IPS-15b (cell line): Measurements from ENCODE around the gene CGB3.
"Not testable (repeated sequence)": the region's sequence is repeated elsewhere in the genome, so short reads cannot be mapped to it uniquely, and the experiment has no call there.

Source experiments
- H3K27me3 ChIP-seq: one replicate; pipeline ENCODE4 v1.6.1; 2013; ENCODE audit warnings: low read length; ENCODE audit not compliant: control insufficient read depth, insufficient read depth
- H3K36me3 ChIP-seq: one replicate; pipeline ENCODE4 v1.6.1; 2013; ENCODE audit warnings: low read length; ENCODE audit not compliant: control insufficient read depth, insufficient read depth
- H3K4me1 ChIP-seq: one replicate; pipeline ENCODE4 v1.6.1; 2013; ENCODE audit warnings: mild to moderate bottlenecking, low read length; ENCODE audit not compliant: control insufficient read depth, insufficient read depth
- H3K4me3 ChIP-seq: one replicate; pipeline ENCODE4 v1.5.1; 2013; ENCODE audit warnings: low read depth, low read length
- H3K9ac ChIP-seq: one replicate; pipeline ENCODE4 v1.6.1; 2013; ENCODE audit warnings: low read depth, mild to moderate bottlenecking, low read length
- H3K9me3 ChIP-seq: one replicate; pipeline ENCODE4 v1.6.1; 2013; ENCODE audit warnings: mild to moderate bottlenecking, low read length; ENCODE audit not compliant: control insufficient read depth, insufficient read depth

The CGB3 gene

GRCh38 chr19:49058562-49058961 is 34.4 kb upstream of the CGB3 start:
- Histone ChIP-seq H3K27me3 (peaks cover 46% of the 10 kb centered on the region), H3K4me3 (no peak overlapping the region), H3K9me3 (no peaks in the 10 kb centered on the region), H3K4me1 (no peaks in the 10 kb centered on the region), H3K9ac (no peak overlapping the region), H3K36me3 (no peaks in the 10 kb centered on the region)

GRCh38 chr19:49057636-49058234 is 33.6 kb upstream of the CGB3 start, which contains the start of gene CGB7:
Gene CGB7 (minus strand): TSS chr19:49057749. CDS start chr19:49055375, 2,374 bp downstream.
- H3K4me1 ChIP-seq, result no peaks in the 10 kb centered on the region
- peaks cover 46% of the 10 kb centered on the region for H3K27me3 ChIP-seq
- no peaks in the 10 kb centered on the region for H3K36me3 ChIP-seq
- peak within 1 kb of the TSS; percentile 12 for H3K9ac ChIP-seq
- H3K9me3 ChIP-seq, result no peaks in the 10 kb centered on the region
- H3K4me3 ChIP-seq, result peak within 1 kb of the TSS; percentile 60

- H3K27me3 ChIP-seq, result peaks cover 46% of the 10 kb centered on the region
- H3K9ac ChIP-seq, result peak overlapping the region; percentile 12
Observed at GRCh38 chr19:49056902-49057596, 32.9 kb upstream of the CGB3 start.

GRCh38 chr19:49056101-49056901 is 32.2 kb upstream of the CGB3 start:
- Histone ChIP-seq H3K4me1 (no peaks in the 10 kb centered on the region), H3K36me3 (no peaks in the 10 kb centered on the region), H3K9me3 (no peaks in the 10 kb centered on the region), H3K4me3 (peak overlapping the region; percentile 60), H3K27me3 (peaks cover 46% of the 10 kb centered on the region), H3K9ac (peak overlapping the region; percentile 12)

More at GRCh38 chr19:49056902-49057596, 32.9 kb upstream of the CGB3 start:
- H3K36me3 ChIP-seq, H3K4me1 ChIP-seq, H3K9me3 ChIP-seq: not testable (repeated sequence)
- H3K4me3 ChIP-seq, result peak overlapping the region; percentile 60

GRCh38 chr19:49050376-49051033 is 26.4 kb upstream of the CGB3 start:
- not testable (repeated sequence) for H3K9me3 ChIP-seq, H3K27me3 ChIP-seq, H3K9ac ChIP-seq, H3K4me3 ChIP-seq, H3K36me3 ChIP-seq, H3K4me1 ChIP-seq

GRCh38 chr19:49049834-49050233 is 25.7 kb upstream of the CGB3 start:
- H3K9me3 ChIP-seq, H3K9ac ChIP-seq: not testable (repeated sequence)

GRCh38 chr19:49049011-49049410 is 24.9 kb upstream of the CGB3 start, which contains the start of gene CGB8:
Gene CGB8 (minus strand): TSS chr19:49049111. CDS start chr19:49048739, 372 bp downstream.
- not testable (repeated sequence) for H3K9me3 ChIP-seq, H3K4me3 ChIP-seq, H3K27me3 ChIP-seq, H3K9ac ChIP-seq, H3K36me3 ChIP-seq, H3K4me1 ChIP-seq

More at GRCh38 chr19:49049834-49050233, 25.7 kb upstream of the CGB3 start:
- H3K4me1 ChIP-seq, H3K27me3 ChIP-seq, H3K36me3 ChIP-seq, H3K4me3 ChIP-seq: not testable (repeated sequence)

GRCh38 chr19:49043548-49043947 is 19.4 kb upstream of the CGB3 start, which contains the start of gene CGB5:
Gene CGB5 (plus strand): TSS chr19:49043848. CDS start chr19:49044210, 362 bp downstream.
- not testable (repeated sequence) for H3K36me3 ChIP-seq, H3K9me3 ChIP-seq, H3K4me3 ChIP-seq, H3K9ac ChIP-seq, H3K4me1 ChIP-seq, H3K27me3 ChIP-seq

GRCh38 chr19:49042666-49043065 is 18.5 kb upstream of the CGB3 start:
- H3K9me3 ChIP-seq, H3K9ac ChIP-seq, H3K36me3 ChIP-seq, H3K27me3 ChIP-seq, H3K4me3 ChIP-seq, H3K4me1 ChIP-seq: not testable (repeated sequence)

- Histone ChIP-seq H3K36me3 (no peaks in the 10 kb centered on the region), H3K4me1 (no peaks in the 10 kb centered on the region), H3K9me3 (no peaks in the 10 kb centered on the region), H3K27me3 (no peaks in the 10 kb centered on the region), H3K4me3 (no peak overlapping the region), H3K9ac (no peak overlapping the region)
Observed at GRCh38 chr19:49042177-49042576, 18.0 kb upstream of the CGB3 start.

- H3K27me3 ChIP-seq, H3K4me1 ChIP-seq, H3K9me3 ChIP-seq, H3K4me3 ChIP-seq, H3K36me3 ChIP-seq, H3K9ac ChIP-seq: not testable (repeated sequence)
Observed at GRCh38 chr19:49039736-49040135, 15.6 kb upstream of the CGB3 start.
